Cortex of kidney (tissue), 1 donor: ENCODE results near the gene NUDT21.
"Not testable (repeated sequence)": the region's sequence is repeated elsewhere in the genome, so short reads cannot be mapped to it uniquely, and the experiment has no call there.

Experiments used
- DNase-seq: peaks from one replicate; lab custom pipeline; 2025; lab: John Stamatoyannopoulos, UW

The NUDT21 gene

DNA sequence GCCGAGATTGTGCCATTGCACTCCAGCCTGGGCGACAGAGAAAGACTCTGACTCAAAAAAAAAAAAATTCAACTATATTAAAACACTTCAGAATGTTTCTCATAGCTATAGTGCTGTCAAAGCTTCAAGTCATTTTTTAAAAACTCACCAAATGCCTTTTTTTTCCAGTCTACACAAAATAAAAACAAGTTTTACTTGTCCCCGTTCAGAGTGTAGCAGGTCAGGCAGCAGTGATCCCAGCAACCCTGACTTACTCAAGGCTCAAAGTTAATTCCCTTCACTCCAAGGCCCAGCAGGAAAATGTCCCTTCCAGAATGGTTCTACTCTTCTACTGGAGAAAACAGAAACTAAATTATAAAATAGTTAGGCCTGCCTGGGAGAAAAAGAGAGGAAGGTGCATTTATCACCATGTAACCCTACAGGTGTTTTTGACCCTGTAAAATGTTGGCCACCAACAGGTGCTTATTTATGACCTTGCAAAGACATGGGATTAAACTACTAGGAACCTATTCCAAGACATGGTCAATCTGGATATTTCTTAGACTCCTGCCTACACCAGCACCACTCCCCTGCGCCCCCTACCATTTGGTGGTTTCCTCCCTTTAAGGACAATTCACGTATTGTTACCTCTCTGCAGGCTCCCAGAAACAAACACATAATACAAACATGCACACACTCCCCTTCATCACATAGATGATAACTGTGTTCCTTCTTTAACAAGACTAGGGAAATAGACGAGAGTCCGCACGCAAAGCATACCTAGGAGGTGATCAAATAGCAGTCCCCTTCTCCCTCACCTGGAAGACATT is 31.2 kb downstream of the NUDT21 start:
- DNase-seq: no peak

DNA sequence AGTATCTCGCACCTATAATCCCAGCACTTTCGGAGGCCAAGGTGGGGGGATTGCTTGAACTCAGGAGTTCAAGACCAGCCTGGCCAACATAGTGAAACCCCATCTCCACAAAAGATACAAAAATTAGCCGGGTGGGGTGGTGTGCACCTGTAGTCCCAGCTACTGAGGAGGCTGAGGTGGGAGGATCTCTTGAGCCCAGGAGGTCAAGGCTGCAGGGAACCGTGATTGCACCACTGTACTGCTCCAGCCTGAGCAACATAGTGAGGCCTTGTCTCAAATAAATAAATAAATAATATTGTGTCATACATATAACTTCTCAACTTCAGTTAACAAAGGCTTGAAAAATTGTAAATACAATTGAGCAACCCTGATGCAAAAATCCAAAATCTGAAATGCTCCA is 34.0 kb downstream of the NUDT21 start:
- DNase-seq: no peak

DNA sequence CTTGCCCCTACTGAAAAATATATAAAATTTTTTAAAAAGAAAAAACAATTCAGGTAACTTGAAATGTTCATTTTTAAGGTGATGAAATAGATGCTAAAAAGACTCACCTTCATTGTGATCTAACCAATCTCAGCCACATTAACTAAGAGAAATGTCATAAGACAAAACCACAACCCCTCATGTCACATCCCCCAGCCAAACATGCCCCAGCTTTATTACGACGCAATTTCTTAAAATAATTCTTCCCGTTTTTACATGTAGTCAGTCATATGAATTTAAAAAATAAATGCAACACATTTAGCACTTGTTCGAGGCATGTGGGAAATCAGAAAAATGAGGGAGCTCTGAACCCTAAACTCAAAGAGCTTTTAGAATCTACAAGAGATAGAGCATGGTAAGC is 35.3 kb downstream of the NUDT21 start:
- no peak for DNase-seq

DNA sequence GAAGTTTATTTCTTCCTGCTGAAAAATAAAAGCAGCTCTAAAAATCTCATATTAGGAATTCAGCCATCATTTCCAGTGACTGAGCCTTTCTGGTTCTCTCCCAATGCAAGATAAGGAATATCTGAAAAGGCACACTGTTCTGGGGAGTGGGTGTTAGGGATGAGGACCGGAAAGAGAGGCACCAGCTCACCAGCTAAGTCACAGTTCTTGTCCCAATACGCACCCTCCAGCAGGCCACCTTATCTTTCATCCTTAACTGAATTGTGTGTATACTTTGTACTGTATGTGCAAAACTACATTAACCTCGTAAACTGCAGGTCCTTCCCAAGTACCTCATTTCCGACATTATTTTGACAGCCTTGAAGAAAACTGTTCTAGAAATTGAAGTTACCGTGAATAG is 36.8 kb downstream of the NUDT21 start:
- DNase-seq: no peak

DNA sequence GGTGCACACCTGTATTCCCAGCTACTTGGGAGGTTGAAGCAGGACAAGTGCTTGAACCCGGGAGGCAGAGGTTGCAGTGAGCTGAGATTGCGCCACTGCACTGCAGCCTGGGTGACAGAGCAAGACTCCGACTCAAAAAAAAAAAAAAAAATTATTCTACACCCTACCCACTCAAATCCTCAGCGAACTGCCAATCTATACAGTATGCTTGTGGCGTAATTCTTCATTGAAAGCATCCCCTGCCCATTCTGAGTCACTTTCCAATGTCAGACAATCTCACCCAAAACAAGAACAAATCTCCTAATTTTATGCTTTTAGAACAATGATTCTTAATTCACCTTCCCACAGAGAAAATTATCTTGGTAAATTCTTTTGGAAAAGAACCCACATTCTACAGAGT is 37.8 kb downstream of the NUDT21 start:
- DNase-seq: no peak

DNA sequence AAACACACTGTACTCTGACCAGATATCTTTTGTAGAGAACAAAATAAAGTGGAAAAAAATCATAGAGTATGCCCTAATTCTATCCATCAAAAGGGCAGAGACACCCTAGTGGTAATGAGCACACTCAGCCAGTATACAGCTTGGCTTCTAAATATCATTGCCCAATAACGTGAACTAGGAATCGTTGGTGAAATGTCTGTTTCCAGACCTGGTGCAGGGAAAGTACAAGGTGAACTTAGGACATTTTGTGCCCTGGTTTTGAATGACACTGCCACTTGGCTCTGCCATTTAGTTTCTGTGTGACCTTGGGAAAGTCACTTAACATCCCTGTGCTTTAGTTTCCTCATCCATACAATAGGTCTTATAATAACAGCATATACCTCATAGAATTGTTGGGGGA is 39.5 kb downstream of the NUDT21 start:
- DNase-seq: no peak

DNA sequence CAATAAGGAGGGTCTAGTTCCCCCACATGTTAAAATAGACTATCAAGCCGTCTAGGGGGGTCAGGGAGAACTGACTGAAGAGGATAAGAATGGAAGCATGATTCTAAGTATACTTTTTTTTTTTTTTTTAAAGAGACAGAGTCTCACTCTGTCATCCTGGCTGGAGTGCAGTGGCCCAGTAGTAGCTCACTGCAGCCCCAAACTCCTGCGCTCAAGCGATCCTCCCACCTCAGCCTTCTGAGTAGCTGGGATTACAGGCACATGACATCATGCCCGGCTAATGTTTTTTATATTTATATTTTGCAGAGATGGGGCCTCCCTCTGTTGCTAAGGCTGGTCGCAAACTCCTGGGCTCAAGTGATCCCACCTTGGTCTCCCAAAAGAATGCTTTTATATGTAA is 40.0 kb downstream of the NUDT21 start:
- no peak for DNase-seq

DNA sequence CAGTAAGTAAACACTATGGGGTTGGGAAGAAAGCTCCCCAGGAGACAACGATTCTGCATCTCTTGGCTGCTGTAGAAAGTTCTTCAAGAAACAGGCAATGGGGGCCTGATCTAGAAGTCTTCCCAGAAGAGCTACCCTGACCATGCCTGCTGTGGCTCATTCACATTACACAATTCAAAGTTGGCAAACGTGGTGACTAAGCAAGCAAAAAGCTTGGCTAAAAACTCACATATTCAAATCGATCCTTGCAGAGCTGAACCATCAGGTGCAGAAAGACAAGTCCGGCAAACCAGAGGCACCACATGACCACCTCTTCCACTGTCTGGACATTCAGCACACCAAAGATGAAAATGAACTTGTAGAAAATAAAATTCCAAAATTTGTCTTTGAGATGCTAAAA is 41.9 kb downstream of the NUDT21 start:
- no peak for DNase-seq

DNA sequence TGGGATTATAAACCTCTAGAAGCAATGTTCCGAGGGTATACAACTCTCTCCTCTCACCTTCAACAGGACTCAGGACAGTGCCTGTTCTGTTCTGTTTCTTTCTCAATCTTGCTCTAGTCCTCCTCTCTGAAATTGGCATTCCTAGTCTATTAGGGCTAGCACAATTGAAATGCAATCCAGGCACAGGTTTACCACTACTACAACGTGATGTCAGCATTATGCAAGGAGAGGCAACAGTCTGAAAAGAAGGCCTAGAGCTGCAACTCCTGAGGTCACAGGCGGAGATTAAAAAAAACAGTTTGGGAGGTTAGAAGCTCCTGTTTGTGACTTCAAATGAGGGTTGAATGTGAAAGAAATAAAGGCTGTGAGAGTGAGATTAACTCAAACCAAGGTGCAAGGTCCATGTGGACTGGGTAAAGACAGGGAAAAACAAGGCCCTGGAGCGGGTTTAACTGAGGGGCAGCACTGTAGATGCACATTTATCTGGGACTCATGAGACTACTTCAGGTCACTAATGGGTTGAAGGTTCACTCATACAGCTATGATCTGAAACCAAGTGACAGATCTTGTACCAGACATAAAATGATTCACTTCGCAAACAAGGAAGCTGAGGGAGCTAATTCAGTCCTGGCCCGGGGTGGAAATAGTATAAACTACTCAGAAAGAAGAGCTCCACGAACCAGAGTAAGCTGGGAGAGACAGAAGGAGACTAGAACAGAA is 42.6 kb downstream of the NUDT21 start:
- DNase-seq: no peak

DNA sequence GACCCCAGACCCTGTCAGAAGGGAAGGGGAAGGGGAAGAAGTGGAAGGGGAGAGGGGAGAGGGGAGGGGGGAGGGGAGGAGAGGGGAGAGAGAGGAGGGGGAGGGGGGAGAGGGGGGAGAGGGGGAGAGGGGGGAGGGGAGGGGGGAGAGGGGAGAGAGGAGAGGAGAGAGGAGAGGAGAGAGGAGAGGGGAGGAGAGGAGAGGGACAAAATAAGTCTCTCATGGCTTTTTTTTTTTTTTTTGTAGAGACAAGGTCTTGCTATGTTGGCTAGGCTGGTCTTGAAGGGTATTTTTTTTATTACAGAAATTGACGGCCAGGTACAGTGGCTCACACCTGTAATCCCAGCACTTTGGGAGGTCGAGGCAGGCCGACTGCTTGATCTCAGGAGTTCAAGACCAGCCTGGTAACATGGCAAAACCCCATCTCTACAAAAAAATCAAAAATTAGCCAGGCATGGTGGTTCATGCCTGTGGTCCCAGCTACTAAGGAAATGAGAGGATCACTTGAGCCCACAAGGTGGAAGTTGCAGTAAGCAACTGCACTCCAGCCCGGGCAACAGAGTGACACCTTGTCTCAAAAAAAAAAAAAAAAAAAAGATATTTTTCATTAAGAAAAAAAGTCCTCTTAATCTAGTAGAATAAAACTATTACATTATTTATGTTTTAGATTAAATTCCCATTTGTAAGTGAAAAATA is 45.0 kb downstream of the NUDT21 start:
- DNase-seq: no peak

DNA sequence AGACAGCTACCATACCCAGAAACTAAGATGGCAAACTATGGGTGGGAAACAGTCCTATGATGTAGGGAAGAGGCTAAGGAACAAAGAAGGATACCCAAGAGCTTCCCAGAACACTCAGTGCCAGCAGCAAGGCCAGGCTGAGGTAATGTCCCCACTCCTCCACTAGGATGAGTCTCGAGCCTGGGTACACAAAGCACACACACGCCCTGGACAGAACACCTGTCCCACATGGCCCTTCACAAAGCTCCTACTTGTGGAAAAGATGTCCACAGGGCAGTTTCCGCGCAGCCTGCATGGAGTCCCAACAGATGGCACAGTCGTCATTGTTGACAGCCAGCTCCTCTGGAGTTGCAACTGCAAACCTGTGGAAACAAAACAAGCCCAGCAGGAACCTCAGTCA is 49.6 kb downstream of the NUDT21 start:
- no peak for DNase-seq

DNA sequence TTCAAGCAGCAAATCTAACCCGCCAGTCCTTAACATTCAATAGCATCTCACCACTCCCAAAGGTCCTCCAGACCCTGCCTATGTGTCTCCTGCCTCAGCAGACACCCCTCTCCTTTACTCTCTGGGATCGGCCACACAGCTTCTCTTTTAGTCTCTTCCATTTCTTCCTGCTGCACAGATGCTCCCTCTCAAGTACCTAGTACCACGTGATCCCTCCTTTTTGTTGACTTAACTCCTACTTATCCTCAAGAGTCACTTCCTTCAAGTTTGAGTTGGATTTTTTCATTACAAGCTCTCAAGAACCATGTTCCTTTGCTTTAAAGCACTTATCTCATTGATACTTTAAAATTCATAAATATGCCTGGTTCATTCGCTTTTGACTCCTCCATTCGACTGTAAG is 50.7 kb downstream of the NUDT21 start:
- DNase-seq: no peak

DNA sequence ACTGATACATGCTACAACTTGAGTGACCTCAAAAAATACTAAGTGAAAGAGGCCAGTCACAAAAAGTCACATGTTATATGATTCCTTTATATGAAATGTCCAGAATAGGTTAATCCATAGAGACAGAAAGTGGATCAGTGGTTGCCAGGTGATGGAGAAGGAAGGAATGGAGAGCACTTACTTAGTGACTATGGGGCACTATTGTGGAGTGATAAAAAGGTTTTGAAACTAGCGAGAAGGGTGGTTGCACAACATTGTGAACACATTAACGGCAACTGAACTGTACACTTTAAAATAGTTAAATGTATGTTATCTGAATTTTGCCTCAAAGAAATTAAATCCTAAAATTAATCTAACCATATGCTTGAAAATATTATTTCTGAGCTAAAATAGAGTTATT is 51.6 kb downstream of the NUDT21 start:
- no peak for DNase-seq

DNA sequence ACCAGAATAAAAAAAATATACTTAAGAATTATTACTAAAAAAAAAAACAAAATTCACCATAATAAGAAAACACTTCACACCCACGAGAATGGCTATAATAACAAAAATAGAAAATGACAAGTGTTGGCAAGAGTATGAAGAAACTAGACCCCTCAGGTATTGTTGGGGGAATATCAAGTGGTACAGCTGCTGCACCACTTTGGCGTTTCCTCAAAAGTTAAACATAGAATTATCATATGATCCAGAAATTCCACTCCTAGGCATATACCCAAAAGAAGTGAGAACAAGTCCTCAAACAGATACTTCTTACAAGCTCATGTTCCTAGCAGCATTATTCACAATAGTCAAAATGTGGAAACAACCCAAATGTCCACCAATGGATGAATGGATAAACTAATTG is 52.1 kb downstream of the NUDT21 start:
- DNase-seq: no peak

DNA sequence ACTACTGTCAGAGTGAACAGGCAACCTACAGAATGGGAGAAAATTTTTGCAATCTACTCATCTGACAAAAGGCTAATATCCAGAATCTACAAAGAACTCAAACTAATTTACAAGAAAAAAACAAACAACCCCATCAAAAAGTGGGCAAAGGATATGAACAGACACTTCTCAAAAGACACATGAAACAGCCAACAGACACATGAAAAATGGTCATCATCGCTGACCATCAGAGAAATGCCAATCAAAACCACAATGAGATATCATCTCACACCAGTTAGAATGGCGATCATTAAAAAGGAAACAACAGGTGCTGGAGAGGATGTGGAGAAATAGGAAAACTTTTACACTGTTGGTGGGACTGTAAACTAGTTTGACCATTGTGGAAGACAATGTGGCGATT is 54.4 kb downstream of the NUDT21 start:
- not testable (repeated sequence) for DNase-seq

DNA sequence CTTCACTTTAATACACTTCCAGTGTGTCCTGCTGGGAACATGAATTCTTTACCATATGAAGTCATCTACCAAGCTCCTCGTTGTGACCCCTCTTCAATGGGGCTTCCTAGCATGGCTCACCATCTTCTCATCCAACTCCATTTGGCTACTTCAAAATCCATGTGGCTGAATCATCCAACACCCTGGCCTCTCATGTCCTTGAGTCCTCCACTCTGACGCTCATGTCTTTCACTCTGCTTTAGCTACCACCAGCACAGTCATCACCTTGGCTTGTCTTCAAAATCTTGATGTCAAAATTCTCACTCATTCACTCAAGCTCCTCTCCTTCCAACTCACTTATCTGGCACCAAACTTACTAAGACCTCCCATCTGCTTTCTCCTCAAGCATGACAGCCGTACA is 61.6 kb downstream of the NUDT21 start:
- DNase-seq: no peak

DNA sequence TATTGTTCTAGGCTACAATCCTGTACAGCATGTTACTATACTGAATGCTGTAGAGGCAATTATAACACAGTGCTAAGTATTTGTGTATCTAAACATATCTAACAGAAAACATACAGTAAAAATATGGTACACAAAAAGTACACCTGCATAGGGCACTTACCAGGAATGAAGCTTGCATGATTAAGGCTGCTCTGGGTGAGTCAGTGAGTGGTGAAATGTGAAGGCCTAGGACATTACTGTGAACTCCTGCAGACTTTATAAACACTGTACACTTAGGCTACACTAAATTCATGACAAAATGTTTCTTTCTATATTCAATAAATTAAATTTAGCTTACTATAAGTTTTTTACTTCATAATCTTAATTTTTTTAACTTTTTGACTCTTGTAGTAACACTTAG is 62.9 kb downstream of the NUDT21 start:
- DNase-seq: no peak

DNA sequence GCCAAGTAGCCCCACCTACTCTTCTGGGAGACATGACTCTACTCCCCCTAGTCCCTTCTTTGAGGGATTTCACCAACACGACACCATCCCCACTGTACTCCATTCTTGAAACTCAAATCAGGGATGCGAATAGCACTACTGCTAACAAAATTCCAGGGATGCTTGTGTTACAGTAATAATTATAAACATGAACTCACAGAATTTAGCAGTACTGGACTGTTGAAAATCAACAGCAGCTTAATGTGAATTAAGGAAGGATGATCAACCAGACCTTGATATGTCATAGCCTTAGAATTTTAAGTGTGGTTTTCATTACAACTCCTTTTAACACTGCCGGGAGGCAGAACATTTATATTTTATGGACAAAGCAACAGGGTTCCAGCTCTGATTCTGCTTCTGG is 63.7 kb downstream of the NUDT21 start:
- DNase-seq: no peak

DNA sequence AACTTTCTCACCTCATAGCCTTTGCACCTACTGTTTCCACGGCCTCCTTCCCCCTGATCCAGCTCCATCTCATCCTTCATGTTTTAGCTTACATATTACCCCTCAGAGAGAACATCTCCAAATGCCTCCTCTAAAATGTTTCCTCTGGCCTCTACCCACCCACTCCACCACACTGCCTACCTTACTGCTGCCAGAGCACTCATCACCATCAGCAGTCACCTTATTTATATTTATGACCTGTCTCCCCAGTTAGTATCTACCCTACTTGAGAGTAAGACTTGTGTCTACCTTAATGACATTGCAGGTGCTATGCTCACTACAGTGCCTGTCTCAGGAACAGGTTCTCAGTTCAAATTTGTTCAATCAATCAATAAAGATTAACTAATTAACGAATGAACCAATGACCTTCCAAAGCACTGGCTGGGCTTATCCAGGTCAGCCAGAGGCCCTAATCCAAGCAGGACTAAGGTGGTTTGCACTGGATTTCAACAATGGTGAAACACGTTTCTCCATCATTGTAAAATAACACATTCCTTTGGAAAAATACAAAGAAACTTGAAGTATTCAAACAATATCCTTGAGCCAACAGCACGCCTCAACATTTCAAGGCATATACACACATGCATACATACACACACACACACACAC is 66.9 kb downstream of the NUDT21 start:
- no peak for DNase-seq

DNA sequence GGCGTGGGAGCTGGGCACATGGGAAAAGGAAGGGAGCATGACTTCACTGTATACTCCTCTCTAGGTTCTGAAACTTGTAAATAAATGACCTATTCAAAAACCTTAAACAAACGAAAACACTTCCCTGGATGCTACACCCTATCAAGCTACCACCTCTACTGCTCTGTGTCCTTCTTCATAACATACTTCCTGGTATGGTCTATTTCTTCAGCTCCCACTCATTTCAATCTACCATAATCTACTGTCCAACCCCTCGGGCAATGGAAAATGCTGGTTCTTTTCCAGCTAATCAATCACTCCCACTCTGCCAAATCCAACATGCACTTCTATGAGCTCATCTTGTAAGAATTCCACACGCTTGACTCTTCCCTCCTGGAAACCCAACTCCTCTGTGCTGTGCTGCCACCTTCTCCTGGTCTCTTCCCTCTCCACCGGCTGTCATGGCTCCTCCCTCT is 68.2 kb downstream of the NUDT21 start:
- no peak for DNase-seq

DNA sequence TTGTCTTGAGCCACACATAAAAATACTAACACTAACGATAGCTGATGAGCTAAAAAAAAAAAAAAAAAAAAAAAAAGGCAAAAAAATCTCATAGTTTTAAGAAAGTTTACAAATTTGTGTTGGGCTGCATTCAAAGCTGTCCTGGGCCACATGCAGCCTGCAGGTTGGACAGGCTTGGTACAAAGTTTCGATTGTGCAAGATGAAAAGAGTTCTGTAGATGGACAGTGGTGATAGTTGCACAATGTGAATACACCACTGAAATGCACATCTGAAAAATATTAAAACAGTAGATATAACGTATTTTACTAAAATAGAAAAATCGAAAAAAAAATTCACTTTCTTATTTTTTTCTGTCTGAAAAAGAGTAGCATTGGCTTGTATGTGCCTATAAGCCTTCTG is 68.7 kb downstream of the NUDT21 start:
- no peak for DNase-seq

DNA sequence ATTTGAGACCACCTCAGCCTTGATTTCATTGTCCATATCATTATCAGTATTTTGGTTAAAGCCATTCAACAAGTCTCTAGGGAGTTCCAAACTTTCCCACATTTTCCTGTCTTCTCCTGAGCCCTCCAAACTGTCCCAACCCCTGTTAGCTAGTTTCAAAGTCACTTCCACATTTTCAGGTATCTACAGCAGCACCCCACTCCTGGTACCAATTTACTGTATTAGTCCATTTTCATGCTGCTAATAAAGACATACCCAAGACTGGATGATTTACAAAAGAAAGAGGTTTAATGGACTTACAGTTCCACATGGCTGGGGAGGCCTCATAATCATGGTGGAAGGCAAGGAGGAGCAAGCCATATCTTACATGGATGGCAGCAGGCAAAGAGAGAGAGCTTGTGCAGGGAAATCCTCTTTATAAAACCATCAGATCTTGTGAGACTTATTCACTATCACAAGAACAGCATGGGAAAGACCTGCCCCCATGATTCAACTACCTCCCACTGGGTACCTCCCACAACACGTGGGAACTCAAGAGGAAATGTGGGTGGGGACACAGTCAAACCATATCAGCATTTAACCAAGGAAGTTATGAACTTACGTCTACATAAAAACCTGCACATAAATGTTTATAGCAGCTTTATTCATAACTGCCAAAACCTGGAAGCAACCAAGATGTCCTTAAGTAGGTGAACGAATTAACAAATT is 70.2 kb downstream of the NUDT21 start:
- DNase-seq: not testable (repeated sequence)
